Testis (tissue), 2 donors: Measurements from ENCODE around the gene ROBO1.

ENCODE experiments used
- POLR2A ChIP-seq: fragments of 450-650 bp; IDR thresholded peaks from one replicate; pipeline ENCODE4 v1.6.1; 2017; ENCODE audit warnings: antibody characterized with exemption, mild to moderate bottlenecking, moderate library complexity
- TF ChIP-seq, protein P1 (sequence below), 3 experiments: fragments of 450-650 bp in 2 of 3; fragments of 200-600 bp in 1 of 3; sonication (generic) in 1 of 3; IDR thresholded peaks; one replicate each; pipeline ENCODE4 v1.5.1; 2016 to 2019; ENCODE audit warnings: antibody characterized with exemption in 3 of 3, mild to moderate bottlenecking in 2 of 3, moderate library complexity in 1 of 3

DNA sequence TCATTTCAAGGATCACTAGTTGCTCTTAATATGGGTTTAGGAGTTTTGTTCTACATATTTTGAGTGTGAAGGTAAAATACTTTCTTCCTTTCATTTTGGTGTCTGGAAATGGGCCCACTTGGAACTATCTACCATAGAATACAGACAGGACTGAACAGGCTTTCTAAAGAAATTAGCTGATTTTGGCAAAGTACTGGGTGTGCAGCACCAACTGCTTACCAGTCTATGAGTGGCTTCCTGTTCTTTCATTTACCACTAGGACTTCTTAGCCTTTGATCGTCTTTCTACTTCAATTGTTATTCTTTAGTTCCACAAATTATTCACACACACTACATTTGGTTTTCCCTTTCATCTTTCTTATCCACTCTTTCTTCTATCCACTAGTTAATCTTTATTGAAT lies 1196.3 kb downstream of the ROBO1 start:
- TF ChIP-seq, protein P1, sequence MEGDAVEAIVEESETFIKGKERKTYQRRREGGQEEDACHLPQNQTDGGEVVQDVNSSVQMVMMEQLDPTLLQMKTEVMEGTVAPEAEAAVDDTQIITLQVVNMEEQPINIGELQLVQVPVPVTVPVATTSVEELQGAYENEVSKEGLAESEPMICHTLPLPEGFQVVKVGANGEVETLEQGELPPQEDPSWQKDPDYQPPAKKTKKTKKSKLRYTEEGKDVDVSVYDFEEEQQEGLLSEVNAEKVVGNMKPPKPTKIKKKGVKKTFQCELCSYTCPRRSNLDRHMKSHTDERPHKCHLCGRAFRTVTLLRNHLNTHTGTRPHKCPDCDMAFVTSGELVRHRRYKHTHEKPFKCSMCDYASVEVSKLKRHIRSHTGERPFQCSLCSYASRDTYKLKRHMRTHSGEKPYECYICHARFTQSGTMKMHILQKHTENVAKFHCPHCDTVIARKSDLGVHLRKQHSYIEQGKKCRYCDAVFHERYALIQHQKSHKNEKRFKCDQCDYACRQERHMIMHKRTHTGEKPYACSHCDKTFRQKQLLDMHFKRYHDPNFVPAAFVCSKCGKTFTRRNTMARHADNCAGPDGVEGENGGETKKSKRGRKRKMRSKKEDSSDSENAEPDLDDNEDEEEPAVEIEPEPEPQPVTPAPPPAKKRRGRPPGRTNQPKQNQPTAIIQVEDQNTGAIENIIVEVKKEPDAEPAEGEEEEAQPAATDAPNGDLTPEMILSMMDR (IDR thresholded peaks at IDR 0.05), result no peak
- no peak for TF ChIP-seq POLR2A
